K562 (cell line): ENCODE measurements around the gene RCOR1. TPM values are rescaled to one million over a fixed set of nuclear protein-coding genes. Genes with fewer than 3 reads are reported as not detected.

Source experiments
- ATAC-seq: fragments of 200-7000 bp; cut with Tn5 transposase; 3 replicates; pipeline ENCODE4 v1.9.1; 2020; ENCODE audit warnings: moderate library complexity
- BruUV-seq: library from RNA; stranded (reverse); fragments of 400-500 nt; replicated peaks from 2 replicates; lab custom pipeline; 2021; lab: Mats Ljungman, UMichigan
- CTCF ChIA-PET: fragments of 300-600 bp; formaldehyde crosslinking; extraction: SDS; loops from one replicate; lab custom pipeline; 2021; ENCODE audit warnings: low intra/inter-chr PET ratio; lab: Yijun Ruan, JAX
- POLR2A ChIA-PET: fragments of 300-600, 350-650 bp; sonication (Branson Sonifier 250); formaldehyde crosslinking; extraction: SDS; loops from one replicate; lab custom pipeline; 2021; ENCODE audit warnings: antibody characterized with exemption, inconsistent platforms; lab: Yijun Ruan, JAX
- DNase-seq, 4 experiments: peaks; one replicate each; pipeline versions ENCODE4 v3.0.0 to v3.0.0-alpha.2; 2011 to 2018; ENCODE audit warnings: low spot score in 3 of 4, mixed read lengths in 3 of 4; ENCODE audit errors: extremely low read depth in 1 of 4
- FAIRE-seq: peaks from 2 replicates; lab custom pipeline; 2011; peaks lifted over from hg19 to GRCh38; lab: Jason Lieb, UNC
- H2AFZ ChIP-seq: 2 replicates; pipeline ENCODE4 v1.6.0; 2011; ENCODE audit warnings: low read depth, low read length, control low read depth, inconsistent platforms
- H3K27ac ChIP-seq: fragments of 200-600 bp; 3 replicates; pipeline ENCODE4 v1.8.0; 2011; ENCODE audit warnings: low read depth, mild to moderate bottlenecking, control low read depth, inconsistent platforms, low read length, moderate library complexity, mixed read lengths; ENCODE audit errors: extremely low read depth
- H3K27me3 ChIP-seq, 2 experiments: fragments of 300-600 bp in 1 of 2; 2 replicates in 1 of 2; 3 replicates in 1 of 2; pipeline versions ENCODE4 v1.6.0 to v1.8.0; 2011; ENCODE audit warnings: inconsistent platforms in 2 of 2, low read length in 2 of 2, mild to moderate bottlenecking in 1 of 2, mixed read lengths in 1 of 2, moderate library complexity in 1 of 2; ENCODE audit not compliant: control insufficient read depth in 2 of 2, insufficient read depth in 2 of 2
- H3K36me3 ChIP-seq: fragments of 300-600 bp; 3 replicates; pipeline ENCODE4 v1.8.0; 2011; ENCODE audit warnings: mild to moderate bottlenecking, low read length, inconsistent platforms; ENCODE audit not compliant: control insufficient read depth, insufficient read depth
- H3K4me1 ChIP-seq, 2 experiments: fragments of 200-600 bp in 1 of 2; replicated peaks in 1 of 2; 2 replicates in 1 of 2; 3 replicates in 1 of 2; pipeline versions ENCODE4 v1.5.1 to v1.8.0; 2011; ENCODE audit warnings: inconsistent platforms in 2 of 2, low read length in 2 of 2, mild to moderate bottlenecking in 1 of 2, mixed read lengths in 1 of 2, moderate library complexity in 1 of 2; ENCODE audit not compliant: control insufficient read depth in 2 of 2, insufficient read depth in 2 of 2
- H3K4me2 ChIP-seq: 2 replicates; pipeline ENCODE4 v1.6.1; 2011; ENCODE audit warnings: low read length, control low read depth, inconsistent platforms, mixed read lengths; ENCODE audit not compliant: insufficient read depth
- H3K4me3 ChIP-seq: fragments of 200-600 bp; sonication (generic), shearing (Covaris generic); 2 replicates; pipeline ENCODE4 v1.5.1; 2016; ENCODE audit warnings: control low read depth, inconsistent platforms
- H3K79me2 ChIP-seq: fragments of 200-600 bp; 3 replicates; pipeline ENCODE4 v1.8.0; 2011; ENCODE audit warnings: low read length, inconsistent platforms; ENCODE audit not compliant: control insufficient read depth, insufficient read depth
- H3K9ac ChIP-seq, 2 experiments: 2 replicates each; pipeline versions ENCODE4 v1.6.0 to v1.6.1; 2011; ENCODE audit warnings: low read depth in 2 of 2, low read length in 2 of 2, control low read depth in 1 of 2, inconsistent platforms in 1 of 2, mild to moderate bottlenecking in 1 of 2, mixed read lengths in 1 of 2; ENCODE audit not compliant: insufficient read depth in 1 of 2
- H3K9me1 ChIP-seq: one replicate; pipeline ENCODE4 v1.6.0; 2011; ENCODE audit warnings: inconsistent platforms, mild to moderate bottlenecking, low read length, moderate library complexity; ENCODE audit not compliant: control insufficient read depth, insufficient read depth
- H3K9me3 ChIP-seq: replicated peaks from 2 replicates; pipeline ENCODE4 v1.5.1; 2011; ENCODE audit warnings: low read depth, low read length, inconsistent platforms; ENCODE audit not compliant: control insufficient read depth, insufficient read depth
- H4K20me1 ChIP-seq: replicated peaks from 2 replicates; pipeline ENCODE4 v1.6.1; 2011; ENCODE audit warnings: low read length, inconsistent platforms, mixed read lengths; ENCODE audit not compliant: control insufficient read depth, insufficient read depth
- RFX1 ChIP-seq: fragments of 450-650 bp; IDR thresholded peaks from 2 replicates; pipeline ENCODE4 v1.6.1; 2016; ENCODE audit warnings: mild to moderate bottlenecking, moderate library complexity
- YBX1 ChIP-seq: fragments of 450-650 bp; IDR thresholded peaks from 2 replicates; pipeline ENCODE4 v1.7.1; 2016; ENCODE audit warnings: mild to moderate bottlenecking
- ZFPM2 ChIP-seq: fragments of 250-450 bp; sonication (Bioruptor Pico); IDR thresholded peaks from 2 replicates; pipeline ENCODE4 v1.5.1; 2022; ENCODE audit warnings: mild to moderate bottlenecking
- WGBS: fragments of 100-300 bp; shearing (Covaris generic); methylation state at CpG from one replicate; pipeline ENCODE4 v1.1.6; 2016; ENCODE audit warnings: low coverage, mixed read lengths; ENCODE audit not compliant: insufficient coverage; ENCODE audit errors: missing lambda C conversion rate; 5-methylcytosine and 5-hydroxymethylcytosine counted together
- in situ Hi-C: fragments of 300-500 bp; cut with MboI; formaldehyde crosslinking; loops from 4 replicates; pipeline ENCODE4 v1.15.0; 2018; ENCODE audit warnings: inconsistent platforms, mixed read lengths
- intact Hi-C: fragments of 100-400 bp; cut with micrococcal nuclease; formaldehyde crosslinking; loops from 2 replicates; pipeline ENCODE4 v1.14.2; 2022
- polyA plus RNA-seq, 8 experiments: library from polyadenylated mRNA; depleted of rRNA in 4 of 8; stranded (reverse) in 5 of 8; unstranded in 3 of 8; fragments of >200 nt; fragmentation: Nextera tagmentation in 2 of 8; fragmentation: Illumina TruSeq in 1 of 8; extraction: Ambion mirVana in 2 of 8; extraction: Trizol in 1 of 8; gene quantifications; 2 replicates each; pipeline versions ENCODE4 v1.2.1 to v1.2.3, GENCODE V29; 2011 to 2014; ENCODE audit warnings: inconsistent platforms in 1 of 8, missing spikeins in 1 of 8
- total RNA-seq, 7 experiments: library from RNA; depleted of rRNA in 6 of 7; stranded (reverse); fragments of >200 nt in 6 of 7; fragmentation: Illumina TruSeq in 2 of 7; extraction: Trizol in 2 of 7; gene quantifications; 2 replicates each; pipeline versions ENCODE4 v1.2.1 to v1.2.3, GENCODE V29; 2011 to 2021; ENCODE audit warnings: low replicate concordance in 1 of 7
- TF ChIP-seq, protein P1 (sequence below): fragments of 450-650 bp; formaldehyde crosslinking; IDR thresholded peaks from 2 replicates; pipeline ENCODE4 v1.4.0; 2020; ENCODE audit warnings: mild to moderate bottlenecking
- TF ChIP-seq, protein P2 (sequence below), 2 experiments: fragments of 450-650 bp; IDR thresholded peaks; 2 replicates each; pipeline ENCODE4 v1.6.1; 2016

RCOR1 gene
- total and polyA plus RNA-seq, 9 of the 15 experiments (the other 6 are each of a cell fraction or from before 2014, with no cell fraction given) = 8.5 to 47.9 (median 20.9) TPM

DNA sequence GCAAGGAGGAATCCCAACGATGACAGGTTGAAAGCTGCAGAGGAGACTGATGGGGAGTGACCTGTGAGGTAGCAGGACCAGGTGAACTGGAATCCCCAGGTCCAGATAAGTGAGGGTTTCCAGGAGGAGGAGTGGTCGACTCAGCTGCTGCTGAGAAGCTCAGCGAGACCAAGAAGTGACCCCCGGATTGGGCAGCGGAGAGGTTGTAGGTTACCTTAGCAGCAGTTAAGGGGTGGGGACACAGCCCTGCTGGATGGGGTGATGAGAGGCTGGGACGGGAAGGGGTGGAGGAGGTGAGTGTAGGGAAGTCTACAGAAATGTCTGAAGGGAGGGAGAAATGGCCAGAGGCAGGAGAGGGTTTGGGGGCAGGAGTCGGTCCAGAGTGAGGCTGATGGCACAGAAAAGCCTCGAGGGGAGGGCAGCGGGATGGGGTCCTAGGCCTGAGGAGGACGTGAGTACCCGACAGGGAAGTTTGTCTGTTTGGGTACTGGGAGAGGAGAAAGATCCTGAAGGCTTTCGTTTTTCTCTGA, 2.6 kb upstream of the RCOR1 start:
- FAIRE-seq (no peak), DNase-seq (no peak), ATAC-seq (no peak)
- TF ChIP-seq YBX1 (no peak), ZFPM2 (CRISPR knock-in tag) (no peak), RFX1 (peak; percentile 40; the same call in 1 of the 2 replicates)
- TF ChIP-seq, protein P1, sequence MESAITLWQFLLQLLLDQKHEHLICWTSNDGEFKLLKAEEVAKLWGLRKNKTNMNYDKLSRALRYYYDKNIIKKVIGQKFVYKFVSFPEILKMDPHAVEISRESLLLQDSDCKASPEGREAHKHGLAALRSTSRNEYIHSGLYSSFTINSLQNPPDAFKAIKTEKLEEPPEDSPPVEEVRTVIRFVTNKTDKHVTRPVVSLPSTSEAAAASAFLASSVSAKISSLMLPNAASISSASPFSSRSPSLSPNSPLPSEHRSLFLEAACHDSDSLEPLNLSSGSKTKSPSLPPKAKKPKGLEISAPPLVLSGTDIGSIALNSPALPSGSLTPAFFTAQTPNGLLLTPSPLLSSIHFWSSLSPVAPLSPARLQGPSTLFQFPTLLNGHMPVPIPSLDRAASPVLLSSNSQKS (CRISPR knock-in tag) = no peak
- TF ChIP-seq, protein P2, sequence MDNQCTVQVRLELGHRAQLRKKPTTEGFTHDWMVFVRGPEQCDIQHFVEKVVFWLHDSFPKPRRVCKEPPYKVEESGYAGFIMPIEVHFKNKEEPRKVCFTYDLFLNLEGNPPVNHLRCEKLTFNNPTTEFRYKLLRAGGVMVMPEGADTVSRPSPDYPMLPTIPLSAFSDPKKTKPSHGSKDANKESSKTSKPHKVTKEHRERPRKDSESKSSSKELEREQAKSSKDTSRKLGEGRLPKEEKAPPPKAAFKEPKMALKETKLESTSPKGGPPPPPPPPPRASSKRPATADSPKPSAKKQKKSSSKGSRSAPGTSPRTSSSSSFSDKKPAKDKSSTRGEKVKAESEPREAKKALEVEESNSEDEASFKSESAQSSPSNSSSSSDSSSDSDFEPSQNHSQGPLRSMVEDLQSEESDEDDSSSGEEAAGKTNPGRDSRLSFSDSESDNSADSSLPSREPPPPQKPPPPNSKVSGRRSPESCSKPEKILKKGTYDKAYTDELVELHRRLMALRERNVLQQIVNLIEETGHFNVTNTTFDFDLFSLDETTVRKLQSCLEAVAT (IDR thresholded peaks at IDR 0.05) = 0 out of 4 replicates have a peak, but pooled peaks of 1 of the 2 experiments have one; percentile 17
- Histone ChIP-seq H3K27me3 (no peaks in the 10 kb centered on the region), H3K9me1 (no peaks in the 10 kb centered on the region), H3K9me3 (no peaks in the 10 kb centered on the region), H3K36me3 (peaks cover 1% of the 10 kb centered on the region; the same call in 1 of the 3 replicates), H3K9ac (peak overlapping the region; percentile 73 to 90; a peak in 2 of 4 replicates), H2AFZ (no peak overlapping the region), H4K20me1 (no peaks in the 10 kb centered on the region), H3K79me2 (peaks cover 40% of the 10 kb centered on the region), H3K4me3 (no peak overlapping the region), H3K4me2 (peak overlapping the region; percentile 80; the same call in 1 of the 2 replicates), H3K4me1 (peaks cover 25 to 35% of the 10 kb centered on the region in 2 experiments; a peak in 4 of 5 replicates), H3K27ac (peak overlapping the region; percentile 98)
- intact Hi-C loops (loop anchor here (5.0 kb wide), 2 partner anchors 97 to 153 kb away; no protein-coding TSS in a partner anchor), in situ Hi-C loops (loop anchor here (5.0 kb wide), 1 partner anchor 53 kb away; no protein-coding TSS in a partner anchor)
- no TSS peak for BruUV-seq
- WGBS = 50% methylated on average over 11 of the region's 12 CpGs
- CTCF ChIA-PET = no interaction called here
- POLR2A ChIA-PET = interaction anchor here (0.6 to 1.1 kb wide), 2 partner anchors 11 to 23 kb away, joined by 3 to 4 read pairs; no protein-coding TSS in a partner anchor
